Trophoblast cell (in vitro differentiated cells and primary cell): ENCODE data around the gene MYH10.

Experiments used
- DNase-seq, 2 donors: peaks; one replicate each; pipeline ENCODE4 v3.0.0-alpha.2; 2016
- H2AFZ ChIP-seq: 2 replicates; pipeline ENCODE4 v1.6.1; 2013; ENCODE audit warnings: low read length, moderate library complexity, mild to moderate bottlenecking; ENCODE audit not compliant: insufficient read depth, poor library complexity
- H2AK5ac ChIP-seq: 2 replicates; pipeline ENCODE4 v1.6.1; 2013; ENCODE audit warnings: mild to moderate bottlenecking, low read length
- H2BK120ac ChIP-seq: 2 replicates; pipeline ENCODE4 v1.6.1; 2013; ENCODE audit warnings: low read length, mild to moderate bottlenecking, moderate library complexity; ENCODE audit not compliant: insufficient read depth, poor library complexity
- H2BK12ac ChIP-seq: 2 replicates; pipeline ENCODE4 v1.6.1; 2013; ENCODE audit warnings: mild to moderate bottlenecking, low read length, moderate library complexity
- H2BK5ac ChIP-seq: 2 replicates; pipeline ENCODE4 v1.6.1; 2013; ENCODE audit warnings: low read length, low read depth, moderate library complexity, mild to moderate bottlenecking; ENCODE audit not compliant: poor library complexity
- H3K14ac ChIP-seq: 2 replicates; pipeline ENCODE4 v1.6.1; 2013; ENCODE audit warnings: mild to moderate bottlenecking, low read length
- H3K18ac ChIP-seq: 2 replicates; pipeline ENCODE4 v1.6.1; 2013; ENCODE audit warnings: mild to moderate bottlenecking, low read length
- H3K23ac ChIP-seq: 2 replicates; pipeline ENCODE4 v1.6.1; 2013; ENCODE audit warnings: low read length
- H3K27ac ChIP-seq: 2 replicates; pipeline ENCODE4 v1.5.1; 2013; ENCODE audit warnings: low read depth, mild to moderate bottlenecking, inconsistent platforms, low read length, moderate library complexity
- H3K27me3 ChIP-seq: 2 replicates; pipeline ENCODE4 v1.6.1; 2013; ENCODE audit warnings: inconsistent platforms, mild to moderate bottlenecking, low read length, moderate library complexity; ENCODE audit not compliant: insufficient read depth
- H3K36me3 ChIP-seq, 2 experiments: 1 replicate in 1 of 2; 2 replicates in 1 of 2; pipeline ENCODE4 v1.6.1; 2013; ENCODE audit warnings: low read length in 2 of 2, mild to moderate bottlenecking in 2 of 2, moderate library complexity in 1 of 2; ENCODE audit not compliant: insufficient read depth in 2 of 2, control insufficient read depth in 1 of 2
- H3K4ac ChIP-seq: 2 replicates; pipeline ENCODE4 v1.6.1; 2013; ENCODE audit warnings: low read depth, mild to moderate bottlenecking, low read length, moderate library complexity
- H3K4me1 ChIP-seq, 2 experiments: 1 replicate in 1 of 2; 2 replicates in 1 of 2; pipeline ENCODE4 v1.6.1; 2013; ENCODE audit warnings: low read length in 2 of 2, mild to moderate bottlenecking in 2 of 2, moderate library complexity in 1 of 2; ENCODE audit not compliant: insufficient read depth in 2 of 2, control insufficient read depth in 1 of 2
- H3K4me2 ChIP-seq: 2 replicates; pipeline ENCODE4 v1.6.1; 2013; ENCODE audit warnings: inconsistent platforms, mild to moderate bottlenecking, low read length, moderate library complexity
- H3K4me3 ChIP-seq: 2 replicates; pipeline ENCODE4 v1.5.1; 2013; ENCODE audit warnings: mild to moderate bottlenecking, low read depth, low read length, inconsistent platforms
- H3K79me1 ChIP-seq: one replicate; pipeline ENCODE4 v1.6.1; 2013; ENCODE audit warnings: low read length
- H3K79me2 ChIP-seq: 2 replicates; pipeline ENCODE4 v1.6.1; 2013; ENCODE audit warnings: low read length, mild to moderate bottlenecking; ENCODE audit not compliant: control insufficient read depth, insufficient read depth, poor library complexity
- H3K9ac ChIP-seq: 2 replicates; pipeline ENCODE4 v1.6.1; 2013; ENCODE audit warnings: mild to moderate bottlenecking, low read length
- H3K9me3 ChIP-seq: 2 replicates; pipeline ENCODE4 v1.6.1; 2013; ENCODE audit warnings: low read depth, mild to moderate bottlenecking, control low read depth, inconsistent platforms, low read length; ENCODE audit not compliant: insufficient read depth
- H4K12ac ChIP-seq: 2 replicates; pipeline ENCODE4 v1.6.1; 2013; ENCODE audit warnings: low read depth, mild to moderate bottlenecking, low read length, moderate library complexity
- H4K8ac ChIP-seq: 2 replicates; pipeline ENCODE4 v1.6.1; 2013; ENCODE audit warnings: low read depth, mild to moderate bottlenecking, low read length, moderate library complexity
- H4K91ac ChIP-seq: one replicate; pipeline ENCODE4 v1.6.1; 2013; ENCODE audit warnings: low read depth, mild to moderate bottlenecking, low read length, moderate library complexity
- WGBS: extraction: QIAGEN DNeasy Blood & Tissue Kit; methylation state at CpG from one replicate; pipeline ENCODE4 v1.1.7; 2013; ENCODE audit warnings: missing lambda C conversion rate; ENCODE audit not compliant: insufficient read length, insufficient coverage; ENCODE audit errors: extremely low coverage; 5-methylcytosine and 5-hydroxymethylcytosine counted together

The MYH10 gene

DNA sequence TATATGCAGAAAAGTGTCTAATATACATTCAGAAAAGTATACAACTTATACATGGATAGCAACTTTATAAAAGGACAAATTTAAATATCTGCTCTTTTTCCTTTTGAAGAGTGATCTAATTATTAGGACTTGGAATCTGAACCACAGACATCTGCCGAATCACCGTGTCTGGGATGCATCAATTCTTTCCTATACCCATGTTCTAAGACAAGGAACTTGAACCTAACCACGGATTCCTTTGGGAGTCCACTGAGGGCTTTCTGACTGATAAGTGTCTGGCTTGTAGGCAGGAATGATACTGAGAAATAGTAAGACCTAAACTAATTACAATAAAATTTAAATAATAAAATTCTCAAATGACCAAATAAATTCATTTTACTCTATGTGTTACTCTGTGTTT is 140.7 kb downstream of the MYH10 start:
- Histone ChIP-seq H3K9me3 (peaks cover 3% of the 10 kb centered on the region), H4K8ac (no peak overlapping the region), H3K14ac (no peak overlapping the region), H3K4me3 (no peak overlapping the region), H4K91ac (no peak overlapping the region), H3K23ac (no peak overlapping the region), H2BK120ac (no peak overlapping the region), H3K4me1 (no peaks in the 10 kb centered on the region), H2AK5ac (no peak overlapping the region), H3K27ac (no peak overlapping the region), H2BK12ac (no peak overlapping the region), H2AFZ (no peak overlapping the region), H2BK5ac (no peak overlapping the region), H3K27me3 (no peaks in the 10 kb centered on the region), H3K79me2 (no peaks in the 10 kb centered on the region), H3K18ac (no peak overlapping the region), H3K79me1 (no peaks in the 10 kb centered on the region), H3K9ac (no peak overlapping the region), H3K4ac (no peak overlapping the region), H3K4me2 (no peak overlapping the region), H4K12ac (no peak overlapping the region), H3K36me3 (peaks cover 64 to 80% of the 10 kb centered on the region in 2 experiments)
- no peak for DNase-seq
- WGBS = no CpG with 5 or more reads among the region's 3 CpGs

DNA sequence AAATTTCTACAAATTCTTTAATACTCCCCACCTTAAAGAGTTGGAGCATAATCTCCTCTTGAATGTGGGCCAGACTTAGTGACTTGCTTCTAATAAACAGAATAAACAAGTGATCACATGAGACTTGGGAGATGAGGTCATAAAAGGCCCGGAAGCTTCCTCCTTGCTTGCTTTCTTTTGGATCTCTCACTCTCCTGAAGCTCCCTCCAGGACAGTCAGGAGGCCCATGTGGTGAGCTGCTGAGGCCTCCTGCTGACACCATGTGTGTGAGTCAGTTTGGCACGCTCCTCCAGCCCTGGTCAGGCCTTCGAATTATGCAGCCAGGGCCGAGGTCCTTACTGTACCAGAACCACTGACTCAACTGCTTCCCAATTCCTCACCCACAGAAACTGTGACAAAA is 141.6 kb downstream of the MYH10 start:
- Histone ChIP-seq H3K36me3 (peaks cover 58 to 72% of the 10 kb centered on the region in 2 experiments), H2BK5ac (no peak overlapping the region), H4K8ac (no peak overlapping the region), H3K4me3 (no peak overlapping the region), H3K79me1 (no peaks in the 10 kb centered on the region), H3K4me2 (no peak overlapping the region), H3K9me3 (peaks cover 3% of the 10 kb centered on the region), H3K4ac (no peak overlapping the region), H3K23ac (no peak overlapping the region), H3K79me2 (no peaks in the 10 kb centered on the region), H2BK120ac (no peak overlapping the region), H3K4me1 (no peaks in the 10 kb centered on the region), H3K9ac (no peak overlapping the region), H2AK5ac (no peak overlapping the region), H3K14ac (no peak overlapping the region), H3K27ac (no peak overlapping the region), H2BK12ac (no peak overlapping the region), H3K18ac (no peak overlapping the region), H4K12ac (no peak overlapping the region), H3K27me3 (no peaks in the 10 kb centered on the region), H2AFZ (no peak overlapping the region), H4K91ac (no peak overlapping the region)
- DNase-seq = peak in 1 of 2 donors; percentile 34
- WGBS = no CpG with 5 or more reads among the region's 4 CpGs

DNA sequence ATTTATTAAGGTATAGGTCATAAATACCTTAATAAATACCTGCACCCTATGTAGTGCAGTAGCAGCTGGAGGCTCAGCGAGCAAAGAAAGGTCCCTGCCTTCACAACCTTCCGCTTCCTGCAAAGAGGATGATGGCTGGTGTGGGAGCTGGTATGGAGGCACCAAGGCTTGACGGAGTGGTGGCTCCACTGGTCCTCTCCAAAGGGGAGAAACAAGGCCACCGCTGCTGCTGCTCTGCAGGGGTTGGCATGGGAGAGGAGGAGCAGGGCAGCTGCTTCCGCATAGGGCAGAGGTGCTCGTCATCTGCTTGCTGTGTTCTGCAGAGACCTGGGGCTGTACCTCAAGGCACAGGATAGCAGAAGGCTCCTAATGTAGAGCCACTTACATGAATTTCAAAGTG is 142.0 kb downstream of the MYH10 start:
- Histone ChIP-seq H4K8ac (no peak overlapping the region), H3K18ac (no peak overlapping the region), H2AFZ (no peak overlapping the region), H4K91ac (no peak overlapping the region), H3K79me2 (no peaks in the 10 kb centered on the region), H3K9ac (no peak overlapping the region), H3K4me1 (no peaks in the 10 kb centered on the region), H3K36me3 (peaks cover 56 to 71% of the 10 kb centered on the region in 2 experiments), H3K4me3 (no peak overlapping the region), H3K23ac (no peak overlapping the region), H3K4me2 (no peak overlapping the region), H3K79me1 (no peaks in the 10 kb centered on the region), H2AK5ac (no peak overlapping the region), H3K9me3 (peaks cover 3% of the 10 kb centered on the region), H3K27ac (no peak overlapping the region), H2BK5ac (no peak overlapping the region), H3K4ac (no peak overlapping the region), H3K14ac (no peak overlapping the region), H2BK12ac (no peak overlapping the region), H4K12ac (no peak overlapping the region), H3K27me3 (no peaks in the 10 kb centered on the region), H2BK120ac (no peak overlapping the region)
- DNase-seq = no peak
- WGBS = no CpG with 5 or more reads among the region's 6 CpGs

DNA sequence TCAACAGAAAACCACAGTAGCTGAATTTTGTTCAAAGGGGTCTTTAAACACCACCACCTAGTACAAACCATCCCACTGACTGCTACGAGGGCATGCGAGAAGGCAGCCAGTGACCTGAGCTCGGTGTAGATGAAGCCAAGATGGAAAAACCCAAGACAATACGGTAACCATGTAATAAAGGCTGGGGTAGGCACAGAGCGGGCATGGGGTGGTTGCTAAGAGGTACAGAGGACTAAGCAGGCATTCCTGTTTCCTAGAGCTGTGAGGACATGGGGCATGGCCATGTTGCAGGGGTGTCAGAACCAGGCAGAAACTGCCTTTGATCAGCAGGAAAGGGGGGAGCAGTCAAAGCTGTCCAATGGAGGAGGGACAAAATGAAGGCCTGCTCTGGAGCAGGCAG is 142.8 kb downstream of the MYH10 start:
- no peak overlapping the region for H3K23ac ChIP-seq
- H2AFZ ChIP-seq = no peak overlapping the region
- no peak overlapping the region for H3K4me2 ChIP-seq
- H3K36me3 ChIP-seq = peaks cover 51 to 67% of the 10 kb centered on the region in 2 experiments
- no peak overlapping the region for H3K4me3 ChIP-seq
- H3K9ac ChIP-seq = no peak overlapping the region
- H4K8ac ChIP-seq = no peak overlapping the region
- no peak overlapping the region for H4K91ac ChIP-seq
- no peak overlapping the region for H2AK5ac ChIP-seq
- no peak overlapping the region for H3K4ac ChIP-seq
- H3K9me3 ChIP-seq = peaks cover 3% of the 10 kb centered on the region
- WGBS = no CpG with 5 or more reads among the region's 5 CpGs
- no peak overlapping the region for H2BK5ac ChIP-seq
- no peak overlapping the region for H2BK12ac ChIP-seq
- no peak overlapping the region for H4K12ac ChIP-seq
- H3K14ac ChIP-seq = no peak overlapping the region
- H3K79me1 ChIP-seq = no peaks in the 10 kb centered on the region
- H3K4me1 ChIP-seq = no peaks in the 10 kb centered on the region
- no peak for DNase-seq
- no peaks in the 10 kb centered on the region for H3K79me2 ChIP-seq
- H3K27ac ChIP-seq = no peak overlapping the region
- H2BK120ac ChIP-seq = no peak overlapping the region
- no peaks in the 10 kb centered on the region for H3K27me3 ChIP-seq
- H3K18ac ChIP-seq = no peak overlapping the region
